HCT116 (cell line): ENCODE results near the gene ESF1. TPM values are rescaled to one million over a fixed set of nuclear protein-coding genes. Genes with fewer than 3 reads are reported as not detected.

Experiments used
- ATAC-seq: fragments of 200-7000 bp; cut with Tn5 transposase; 2 replicates; pipeline ENCODE4 v1.9.1; 2020; ENCODE audit warnings: mild to moderate bottlenecking, moderate library complexity
- BruUV-seq: library from RNA; stranded (reverse); fragments of 400-500 nt; replicated peaks from 2 replicates; lab custom pipeline; 2021; lab: Mats Ljungman, UMichigan
- CTCF ChIA-PET: fragments of 300-600 bp; sonication (Branson Sonifier 250); formaldehyde crosslinking; loops from one replicate; lab custom pipeline; 2021; ENCODE audit warnings: antibody characterized with exemption; lab: Charles Lee
- POLR2A ChIA-PET: fragments of 300-600, 350-600 bp; sonication (Branson Sonifier 250); formaldehyde crosslinking; loops from one replicate; lab custom pipeline; 2021; ENCODE audit warnings: antibody characterized with exemption; lab: Charles Lee
- RAD21 ChIA-PET, 2 experiments: fragments of 300-600 bp; sonication (Branson Sonifier 250); formaldehyde crosslinking; loops; one replicate each; lab custom pipeline; 2023; ENCODE audit warnings: low total read pairs in 2 of 2; ENCODE audit not compliant: uncharacterized antibody in 2 of 2, unreplicated experiment in 2 of 2, low non-redundant PET in 1 of 2; lab: Charles Lee
- DNase-seq: peaks from one replicate; pipeline ENCODE4 v3.0.0-alpha.2; 2010; ENCODE audit warnings: low read depth, low spot score
- H2AFZ ChIP-seq: fragments of 200-600 bp; shearing (Covaris generic), sonication (generic); 2 replicates; pipeline ENCODE4 v1.6.1; 2017; ENCODE audit warnings: low read depth, mixed run types, mixed read lengths, antibody characterized with exemption, low read length; ENCODE audit not compliant: poor library complexity, severe bottlenecking
- H3K27ac ChIP-seq: 2 replicates; pipeline ENCODE4 v1.5.1; 2012; ENCODE audit warnings: low read depth, low read length
- H3K27me3 ChIP-seq: fragments of 200-600 bp; sonication (generic); 2 replicates; pipeline ENCODE4 v1.6.1; 2016; ENCODE audit warnings: mixed run types, low read length, mixed read lengths; ENCODE audit not compliant: insufficient read depth
- H3K36me3 ChIP-seq, 2 experiments: fragments of 200-500 bp in 1 of 2; fragments of 200-600 bp in 1 of 2; sonication (Bioruptor generic) in 1 of 2; sonication (generic) in 1 of 2; 2 replicates each; pipeline versions ENCODE4 v1.5.1 to v1.6.1; 2014 to 2016; ENCODE audit warnings: low read length in 2 of 2, inconsistent platforms in 1 of 2, mixed read lengths in 1 of 2, mixed run types in 1 of 2; ENCODE audit not compliant: insufficient read depth in 2 of 2, control insufficient read depth in 1 of 2
- H3K4me1 ChIP-seq, 2 experiments: fragments of 200-600 bp in 1 of 2; sonication (generic) in 1 of 2; 2 replicates each; pipeline versions ENCODE4 v1.5.1 to v1.6.1; 2012 to 2017; ENCODE audit warnings: low read length in 2 of 2, inconsistent platforms in 1 of 2, mild to moderate bottlenecking in 1 of 2, mixed read lengths in 1 of 2, mixed run types in 1 of 2, moderate library complexity in 1 of 2; ENCODE audit not compliant: insufficient read depth in 2 of 2, control insufficient read depth in 1 of 2
- H3K4me2 ChIP-seq: fragments of 200-600 bp; sonication (generic); 2 replicates; pipeline ENCODE4 v1.6.1; 2017; ENCODE audit warnings: mixed run types, low read length, mixed read lengths
- H3K4me3 ChIP-seq, 2 experiments: fragments of 200-600 bp in 1 of 2; sonication (generic) in 1 of 2; replicated peaks in 1 of 2; 2 replicates each; pipeline ENCODE4 v1.5.1; 2011 to 2016; ENCODE audit warnings: low read length in 2 of 2, control low read depth in 1 of 2, low read depth in 1 of 2, mild to moderate bottlenecking in 1 of 2, mixed read lengths in 1 of 2, mixed run types in 1 of 2
- H3K79me2 ChIP-seq: fragments of 200-600 bp; sonication (generic); 2 replicates; pipeline ENCODE4 v1.6.1; 2017; ENCODE audit warnings: mild to moderate bottlenecking, mixed run types, low read length, moderate library complexity, mixed read lengths; ENCODE audit not compliant: insufficient read depth
- H3K9ac ChIP-seq: fragments of 200-600 bp; sonication (generic); 2 replicates; pipeline ENCODE4 v1.6.1; 2016; ENCODE audit warnings: low read length, mixed read lengths
- H3K9me2 ChIP-seq: fragments of 200-600 bp; sonication (generic), shearing (Covaris generic); 2 replicates; pipeline ENCODE4 v1.6.1; 2017; ENCODE audit warnings: mixed run types, mild to moderate bottlenecking, moderate library complexity; ENCODE audit not compliant: insufficient read depth
- H3K9me3 ChIP-seq, 2 experiments: fragments of 200-500 bp in 1 of 2; fragments of 200-600 bp in 1 of 2; sonication (Bioruptor generic) in 1 of 2; sonication (generic) in 1 of 2; 2 replicates each; pipeline ENCODE4 v1.6.1; 2014 to 2017; ENCODE audit warnings: low read length in 2 of 2, mixed read lengths in 2 of 2, inconsistent platforms in 1 of 2, low read depth in 1 of 2, mild to moderate bottlenecking in 1 of 2, mixed run types in 1 of 2, moderate library complexity in 1 of 2; ENCODE audit not compliant: control insufficient read depth in 1 of 2, insufficient read depth in 1 of 2
- H4K20me1 ChIP-seq: fragments of 200-600 bp; sonication (generic), shearing (Covaris generic); 2 replicates; pipeline ENCODE4 v1.6.1; 2017; ENCODE audit warnings: mixed run types, mild to moderate bottlenecking, moderate library complexity; ENCODE audit not compliant: insufficient read depth
- CBX3 ChIP-seq: IDR thresholded peaks from 2 replicates; pipeline ENCODE4 v1.6.1; 2012; ENCODE audit warnings: low read depth
- CTCF ChIP-seq, 3 experiments: fragments of 200-600 bp in 1 of 3; sonication (generic) in 1 of 3; IDR thresholded peaks in 2 of 3; conservative IDR thresholded peaks in 1 of 3; 2 replicates each; pipeline ENCODE4 v1.5.1; 2012 to 2017; ENCODE audit warnings: low read depth in 2 of 3, low read length in 2 of 3, antibody characterized with exemption in 1 of 3, borderline replicate concordance in 1 of 3, control low read depth in 1 of 3, mild to moderate bottlenecking in 1 of 3, mixed read lengths in 1 of 3, mixed run types in 1 of 3, moderate library complexity in 1 of 3; ENCODE audit not compliant: insufficient read depth in 1 of 3
- EGR1 ChIP-seq: IDR thresholded peaks from 2 replicates; pipeline ENCODE4 v1.6.1; 2012; ENCODE audit warnings: low read depth
- ELF1 ChIP-seq: IDR thresholded peaks from 2 replicates; pipeline ENCODE4 v1.6.1; 2012; ENCODE audit warnings: low read depth, borderline replicate concordance
- EZH2 ChIP-seq: fragments of 200-600 bp; sonication (generic); IDR thresholded peaks from 2 replicates; pipeline ENCODE4 v1.6.1; 2017; ENCODE audit warnings: antibody characterized with exemption, mixed run types
- EZH2phosphoT487 ChIP-seq: fragments of 200-600 bp; IDR thresholded peaks from 2 replicates; pipeline ENCODE4 v1.6.1; 2018; ENCODE audit warnings: antibody characterized with exemption, borderline replicate concordance
- JUND ChIP-seq: IDR thresholded peaks from 2 replicates; pipeline ENCODE4 v1.6.1; 2012
- MAX ChIP-seq: IDR thresholded peaks from 2 replicates; pipeline ENCODE4 v1.6.1; 2012
- POLR2A ChIP-seq: IDR thresholded peaks from 2 replicates; pipeline ENCODE4 v1.7.0; 2011; ENCODE audit warnings: borderline replicate concordance; ENCODE audit not compliant: insufficient read depth, insufficient read length; ENCODE audit errors: extremely low read depth
- RAD21 ChIP-seq: IDR thresholded peaks from 2 replicates; pipeline ENCODE4 v1.6.1; 2012; ENCODE audit warnings: low read depth, mild to moderate bottlenecking
- REST ChIP-seq: IDR thresholded peaks from 2 replicates; pipeline ENCODE4 v1.6.1; 2012; ENCODE audit warnings: low read depth
- SIN3A ChIP-seq: IDR thresholded peaks from 2 replicates; pipeline ENCODE4 v1.6.1; 2012; ENCODE audit warnings: low read depth
- SP1 ChIP-seq: IDR thresholded peaks from 2 replicates; pipeline ENCODE4 v1.6.1; 2012; ENCODE audit warnings: low read depth
- TCF7L2 ChIP-seq: IDR thresholded peaks from 2 replicates; pipeline ENCODE4 v1.7.0; 2011; ENCODE audit warnings: borderline replicate concordance, inconsistent platforms; ENCODE audit not compliant: insufficient read depth, insufficient read length; ENCODE audit errors: extremely low read depth
- YY1 ChIP-seq: IDR thresholded peaks from 2 replicates; pipeline ENCODE4 v1.6.1; 2011; ENCODE audit warnings: low read length, low read depth, moderate library complexity, mild to moderate bottlenecking; ENCODE audit not compliant: insufficient replicate concordance; ENCODE audit errors: extremely low read depth
- ZNF274 ChIP-seq: fragments of 200-500 bp; sonication (Bioruptor generic); IDR thresholded peaks from 2 replicates; pipeline ENCODE4 v1.6.1; 2014; ENCODE audit warnings: mild to moderate bottlenecking, low read depth, low read length, inconsistent platforms
- intact Hi-C: fragments of 100-400 bp; cut with micrococcal nuclease; formaldehyde crosslinking; loops from 2 replicates; pipeline ENCODE4 v1.10.0; 2022
- total RNA-seq: library from RNA; stranded (reverse); gene quantifications from one replicate; pipeline ENCODE4 v1.2.1, GENCODE V29; 2021; ENCODE audit not compliant: unreplicated experiment

The ESF1 gene
- total RNA-seq, 1 experiment from 2014 or later, result 25.4 TPM

GRCh38 chr20:13770141-13770540 lies 14.6 kb downstream of the ESF1 start:
- ChIA-PET POLR2A (no interaction called here), CTCF (interaction anchor here (2.5 to 3.6 kb wide), 2 partner anchors 15 to 18 kb away, joined by 13 to 23 read pairs; partner anchors contain the start of genes ESF1 and NDUFAF5), RAD21 (no interaction called here)
- Histone ChIP-seq H2AFZ (no peak overlapping the region), H3K79me2 (peaks cover 34% of the 10 kb centered on the region), H3K27ac (no peak overlapping the region), H3K9me3 (no peaks in the 10 kb centered on the region), H3K4me3 (no peak overlapping the region), H3K9me2 (no peaks in the 10 kb centered on the region), H3K36me3 (peaks cover 60 to 77% of the 10 kb centered on the region in 2 experiments), H3K4me1 (no peaks in the 10 kb centered on the region), H3K4me2 (no peak overlapping the region), H4K20me1 (0 out of 2 replicates have a peak, but pooled peaks cover 5% of the 10 kb centered on the region), H3K9ac (no peak overlapping the region), H3K27me3 (no peaks in the 10 kb centered on the region)
- intact Hi-C loops, result loop anchor here (5.0 kb wide), 3 partner anchors 313 to 653 kb away; no protein-coding TSS in a partner anchor
- ATAC-seq (no peak), DNase-seq (no peak)
- TF ChIP-seq MAX (no peak), CBX3 (no peak), ZNF274 (no peak), EZH2phosphoT487 (no peak), CTCF (IDR thresholded peaks at IDR 0.05 in 2 of 3, conservative IDR thresholded peaks at IDR 0.05 in 1 of 3; ENCODE audit: borderline replicate concordance in 1 of 3, insufficient read depth in 1 of 3, low read depth in 2 of 3, low read length in 2 of 3) (no peak), POLR2A (no peak), ELF1 (no peak), RAD21 (no peak), EZH2 (no peak), SP1 (no peak), SIN3A (no peak), TCF7L2 (no peak), YY1 (no peak), REST (no peak), EGR1 (no peak), JUND (no peak)
- BruUV-seq, result no TSS peak
